ENCODE measurements around the gene KIF6.
"Not testable (repeated sequence)": the region's sequence is repeated elsewhere in the genome, so short reads cannot be mapped to it uniquely, and the experiment has no call there.

Gene KIF6

DNA sequence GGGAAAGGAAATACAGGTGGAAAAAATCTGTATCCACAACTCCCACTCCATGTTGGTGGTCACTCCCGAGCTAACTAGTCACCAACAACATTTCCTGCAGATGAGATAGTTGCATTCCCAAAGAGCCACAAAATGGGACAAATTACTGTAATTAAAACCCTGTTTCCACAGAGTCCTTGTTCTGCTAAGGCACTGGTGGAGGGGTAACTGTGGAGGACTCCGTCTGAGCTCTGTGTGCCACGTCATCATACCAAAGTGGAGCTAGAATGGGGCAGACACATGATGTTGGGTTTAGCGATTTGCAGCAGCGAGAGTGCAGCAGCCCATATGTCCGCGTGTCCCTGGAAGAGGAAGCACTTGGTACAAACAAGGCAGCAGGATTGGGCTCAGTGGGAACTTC lies 230.2 kb downstream of the KIF6 start:
- DNase-seq: no peak

DNA sequence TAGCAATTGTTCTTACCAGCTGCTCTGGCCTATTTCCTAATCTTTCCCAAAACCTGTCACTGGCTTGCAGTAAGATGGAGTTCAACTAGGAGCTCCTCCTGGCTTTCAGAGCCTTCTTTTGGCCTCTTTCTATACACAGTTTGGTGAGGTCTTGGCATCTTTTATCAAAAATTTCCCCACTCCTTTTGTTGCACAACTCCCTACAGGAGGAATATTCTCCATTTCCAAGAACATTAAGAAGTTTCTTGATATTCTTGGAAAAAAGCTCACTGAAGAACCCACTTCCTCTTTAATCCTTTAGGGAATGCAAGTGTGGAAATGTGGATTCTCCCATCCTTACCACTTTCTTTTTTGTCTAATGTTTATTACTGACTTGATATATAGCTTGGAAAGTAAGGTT lies 231.4 kb downstream of the KIF6 start:
- DNase-seq: no peak

DNA sequence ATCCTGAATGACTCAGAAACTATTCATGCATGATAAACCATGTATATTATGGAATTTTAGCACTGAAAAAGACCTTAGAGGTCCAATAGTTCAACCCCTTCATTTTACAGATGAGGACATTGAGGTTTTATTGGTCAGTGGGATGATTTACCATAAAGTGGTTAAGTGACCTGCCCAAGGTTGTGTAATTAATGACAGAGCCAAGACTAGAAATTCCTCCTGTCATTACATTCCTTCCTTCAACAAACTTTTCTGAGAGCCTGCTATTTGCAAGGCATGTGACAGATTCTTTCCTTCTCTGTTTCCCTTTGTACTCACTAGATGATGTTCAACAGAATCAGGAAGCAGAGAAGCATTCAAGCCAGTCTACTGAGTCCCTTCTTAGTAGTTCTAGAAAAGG lies 232.0 kb downstream of the KIF6 start:
- no peak for DNase-seq

DNA sequence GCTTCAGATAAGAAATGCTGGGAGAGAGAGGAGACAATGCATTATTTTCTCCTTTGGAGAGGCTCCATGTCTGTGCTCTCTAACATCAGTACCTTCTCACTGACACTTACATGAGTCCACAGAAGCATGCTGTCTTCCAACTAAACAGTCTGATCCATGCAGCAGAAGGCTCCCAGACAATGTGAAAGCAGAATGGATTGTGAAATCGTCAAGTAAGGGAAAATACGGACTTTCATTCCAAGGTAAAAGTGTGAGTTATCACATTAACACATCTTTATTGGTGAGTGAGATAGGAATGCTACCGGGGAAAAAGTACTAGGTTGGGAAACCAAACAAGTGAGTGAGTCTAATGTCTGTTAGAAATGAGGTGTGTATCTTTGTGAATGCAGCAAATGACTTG lies 235.1 kb downstream of the KIF6 start:
- DNase-seq: no peak

DNA sequence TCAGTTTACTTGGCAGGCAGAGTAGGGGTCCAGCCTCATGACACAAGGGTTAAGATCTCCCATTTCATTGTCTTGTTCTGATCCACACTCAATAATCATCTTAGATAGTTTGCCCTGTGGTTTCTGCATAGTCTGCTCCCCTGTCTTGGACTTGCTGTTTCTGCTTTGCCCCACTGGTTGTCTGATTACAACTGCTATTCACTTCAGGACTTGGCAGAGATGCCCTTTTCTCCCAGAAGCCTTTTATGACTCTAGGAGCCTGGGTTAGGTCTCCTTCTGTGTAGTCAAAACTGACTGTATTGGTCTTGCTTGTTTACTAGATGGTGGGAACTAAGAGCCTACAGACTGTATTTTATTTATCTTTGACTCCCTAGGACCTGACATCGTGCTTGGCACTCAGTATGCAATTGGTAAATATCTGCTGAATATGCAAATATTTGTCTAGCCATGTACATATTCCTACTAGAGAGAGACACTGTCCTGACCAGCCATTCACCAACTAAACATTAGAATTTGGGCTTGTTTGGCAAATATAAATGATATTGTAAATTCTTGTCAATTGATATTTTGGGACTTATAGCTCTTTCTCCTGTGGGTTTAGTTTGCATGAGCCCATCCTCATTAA lies 236.8 kb downstream of the KIF6 start:
- DNase-seq: no peak

DNA sequence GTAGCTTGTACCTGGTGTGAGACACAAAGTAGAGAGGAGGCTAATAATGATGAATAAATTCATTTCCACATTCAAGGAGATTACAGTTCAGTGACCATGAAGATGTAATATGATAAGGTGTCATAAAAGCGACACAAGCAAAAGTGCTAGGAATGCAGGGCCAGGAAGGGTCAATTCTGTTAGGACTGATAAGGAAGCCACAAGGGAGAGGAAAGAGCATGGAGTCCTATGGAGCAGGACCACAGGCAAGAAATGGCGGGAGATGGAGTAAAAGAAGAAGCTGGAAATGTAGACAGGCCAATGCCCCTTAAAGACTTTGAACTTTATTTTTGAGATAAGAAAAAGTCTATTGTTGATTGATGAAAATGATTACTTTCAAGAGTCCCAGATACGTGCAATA lies 240.9 kb downstream of the KIF6 start:
- DNase-seq: no peak

DNA sequence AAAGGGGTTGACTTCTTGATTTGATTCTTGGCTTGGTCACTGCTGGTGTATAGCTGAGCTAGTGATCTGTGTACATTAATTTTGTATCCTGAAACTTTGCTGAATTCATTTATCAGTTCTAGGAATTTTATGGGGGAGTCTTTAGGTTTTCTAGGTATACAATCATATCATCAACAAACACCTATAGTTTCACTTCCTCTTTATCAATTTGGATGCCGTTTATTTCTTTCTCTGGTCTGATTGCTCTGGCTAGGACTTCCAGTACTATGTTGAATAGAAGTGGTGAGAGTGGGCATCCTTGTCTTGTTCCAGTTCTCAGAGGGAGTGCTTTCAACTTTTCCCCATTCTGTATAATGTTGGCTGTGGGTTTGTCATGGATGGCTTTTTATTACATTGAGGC lies 245.4 kb downstream of the KIF6 start:
- DNase-seq: not testable (repeated sequence)

DNA sequence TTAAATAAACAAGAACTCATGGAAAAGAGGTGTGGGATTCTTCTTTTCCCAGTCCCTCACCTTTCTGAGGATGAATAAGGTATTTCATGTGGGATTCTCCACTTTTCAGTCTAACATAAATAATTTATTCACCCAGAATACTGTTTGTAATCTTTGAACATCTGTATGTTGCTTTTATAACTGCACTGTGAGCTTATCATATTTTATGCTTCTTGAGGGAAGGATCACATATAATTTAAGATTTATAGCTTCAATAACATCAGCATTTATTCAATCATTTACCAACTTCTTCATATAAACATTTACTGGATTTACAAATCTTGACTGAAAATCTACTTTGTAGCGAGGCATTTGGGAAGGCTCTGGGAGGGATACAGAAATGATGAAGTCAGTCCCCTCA lies 248.5 kb downstream of the KIF6 start:
- no peak for DNase-seq

DNA sequence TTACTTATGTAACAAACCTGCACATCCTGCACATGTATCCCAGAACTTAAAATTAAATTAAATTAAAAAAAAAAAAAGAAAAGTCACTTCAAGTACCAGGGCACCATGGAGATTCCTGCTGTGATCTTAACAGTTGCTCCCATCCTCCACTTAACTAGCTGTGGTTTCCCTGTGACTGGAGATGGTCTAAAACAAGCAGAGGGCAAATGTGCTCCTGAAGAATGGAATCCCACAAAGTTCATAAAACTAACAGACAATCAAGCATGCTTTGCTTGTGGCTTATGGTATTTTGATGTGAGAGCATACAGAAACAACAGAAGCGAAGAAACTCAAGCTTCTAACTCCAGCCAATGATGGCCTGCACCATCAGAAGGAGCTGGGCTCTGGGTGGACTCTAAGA lies 249.1 kb downstream of the KIF6 start:
- no peak for DNase-seq

DNA sequence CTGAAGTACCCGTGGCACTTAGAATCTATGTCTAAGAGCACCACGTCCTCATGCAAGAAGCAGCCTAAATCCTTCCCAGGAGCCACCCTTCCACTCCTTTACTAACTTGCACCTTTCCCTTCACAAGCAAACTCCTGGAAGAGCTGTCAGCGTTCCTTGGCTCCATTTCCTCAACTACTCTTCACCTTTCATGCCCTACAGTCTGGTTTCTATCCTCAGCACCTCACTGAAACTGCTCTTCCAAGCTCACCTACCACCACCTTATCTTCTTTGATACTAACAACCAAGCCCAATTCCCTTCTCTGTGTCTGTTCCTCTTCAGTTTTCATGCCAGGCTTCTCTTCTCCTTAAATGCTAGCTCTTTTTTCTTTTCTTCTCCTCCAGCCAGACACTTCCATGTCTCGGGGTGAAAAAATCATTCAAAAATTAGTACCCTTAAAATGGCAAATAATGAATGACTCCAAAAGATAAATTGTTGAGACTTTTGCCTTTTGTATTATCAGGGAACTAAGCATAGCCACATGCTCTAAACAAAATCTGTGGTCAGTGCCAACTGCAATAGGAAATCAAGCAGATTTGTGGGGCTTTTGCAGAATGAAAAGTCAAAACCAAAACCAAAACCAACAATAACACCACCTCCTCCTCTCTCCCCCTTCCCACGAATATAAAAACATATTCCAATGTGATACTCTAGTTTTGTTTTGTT lies 253.1 kb downstream of the KIF6 start:
- DNase-seq: no peak

DNA sequence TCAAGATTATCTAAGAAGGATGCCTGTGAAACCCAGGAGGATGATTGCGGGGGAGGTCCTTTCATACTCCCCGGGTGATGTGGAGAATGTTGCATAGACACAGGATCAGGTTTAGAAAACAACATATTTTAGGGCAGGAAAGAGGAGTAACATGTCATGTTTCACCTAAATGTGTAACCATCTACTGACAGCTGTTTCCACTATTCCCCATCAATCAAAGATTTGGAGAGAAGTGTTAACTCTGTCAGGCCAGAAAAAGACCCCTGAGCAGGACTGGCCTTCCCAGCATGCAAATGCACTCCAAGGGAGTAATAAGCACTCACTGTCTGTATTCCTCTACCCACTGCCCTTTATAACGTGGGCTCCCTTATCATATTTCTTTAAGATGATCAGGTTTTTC lies 254.7 kb downstream of the KIF6 start:
- no peak for DNase-seq

DNA sequence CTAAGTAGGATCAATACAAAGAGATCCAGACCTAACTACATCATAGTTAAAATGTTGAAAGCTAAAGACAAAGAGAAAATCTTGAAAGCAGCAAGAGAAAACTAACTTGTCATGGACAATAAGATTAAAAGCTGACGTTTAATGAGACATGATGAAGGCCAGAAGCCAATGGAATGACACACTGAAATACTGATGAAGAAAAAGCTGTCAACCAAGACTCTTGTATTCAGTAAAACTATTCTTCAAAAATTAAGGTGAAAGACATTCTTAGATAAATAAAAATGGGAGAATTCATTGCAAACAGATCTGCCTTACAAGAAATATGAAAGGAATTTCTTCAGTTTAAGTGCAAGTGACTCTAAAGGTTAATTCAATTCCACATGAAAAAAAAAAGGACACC lies 256.8 kb downstream of the KIF6 start:
- no peak for DNase-seq

DNA sequence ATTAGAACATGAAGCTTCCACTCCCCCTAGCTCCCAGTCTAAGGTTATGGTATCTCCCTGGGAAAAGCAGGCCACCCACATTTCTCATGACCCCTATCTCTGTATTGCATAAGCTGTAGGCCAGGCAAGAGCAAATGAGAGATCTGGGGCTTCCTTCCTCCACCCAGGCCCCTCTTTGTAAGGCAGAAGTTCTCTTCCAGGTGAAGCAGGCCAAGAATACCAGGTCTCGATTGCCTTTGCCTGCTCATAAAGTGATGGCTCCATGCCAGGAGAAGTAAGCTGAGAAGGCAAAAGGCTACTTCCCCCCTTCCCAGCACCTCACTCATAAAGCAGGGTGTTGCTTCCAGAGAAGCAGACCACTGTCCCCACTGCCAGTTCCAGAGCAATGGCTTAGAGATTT lies 258.6 kb downstream of the KIF6 start:
- DNase-seq: no peak

DNA sequence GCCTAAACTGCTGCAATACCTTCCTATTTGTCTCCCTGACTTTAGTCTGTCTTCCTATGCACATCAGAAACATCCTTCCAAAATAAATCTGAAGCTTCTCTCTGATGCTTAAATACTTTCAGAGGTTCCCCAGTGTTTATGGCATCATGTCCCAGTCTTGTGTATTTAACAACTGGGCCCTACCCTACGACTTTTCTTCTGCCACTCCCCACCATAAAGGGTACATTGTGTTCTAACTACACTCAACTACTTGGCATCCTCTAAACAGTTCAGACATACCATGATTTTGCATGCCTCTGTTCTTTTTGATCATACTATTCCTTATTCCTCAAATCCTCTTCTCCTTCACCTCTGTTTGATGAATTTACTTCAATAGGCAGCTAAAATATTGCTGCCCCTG lies 259.7 kb downstream of the KIF6 start:
- no peak for DNase-seq

DNA sequence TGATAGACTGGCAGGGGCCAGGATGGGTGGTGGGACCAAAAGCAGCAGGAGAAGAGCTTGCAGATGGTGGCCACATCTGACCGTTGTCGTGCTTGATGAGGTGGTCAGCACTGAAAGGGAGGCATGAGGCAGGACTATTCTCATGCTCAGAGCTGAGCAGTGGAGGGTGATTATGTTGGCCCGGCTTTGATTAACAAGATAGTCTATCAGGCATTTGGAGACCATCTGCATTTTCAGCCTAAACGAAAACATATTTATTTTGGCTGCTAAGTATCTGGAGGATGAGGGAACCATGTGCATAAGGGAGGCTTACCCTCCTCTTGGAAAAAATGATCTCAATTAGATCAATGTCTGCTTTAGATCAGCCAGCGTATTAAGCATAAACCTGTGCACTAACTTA lies 261.1 kb downstream of the KIF6 start:
- no peak for DNase-seq

DNA sequence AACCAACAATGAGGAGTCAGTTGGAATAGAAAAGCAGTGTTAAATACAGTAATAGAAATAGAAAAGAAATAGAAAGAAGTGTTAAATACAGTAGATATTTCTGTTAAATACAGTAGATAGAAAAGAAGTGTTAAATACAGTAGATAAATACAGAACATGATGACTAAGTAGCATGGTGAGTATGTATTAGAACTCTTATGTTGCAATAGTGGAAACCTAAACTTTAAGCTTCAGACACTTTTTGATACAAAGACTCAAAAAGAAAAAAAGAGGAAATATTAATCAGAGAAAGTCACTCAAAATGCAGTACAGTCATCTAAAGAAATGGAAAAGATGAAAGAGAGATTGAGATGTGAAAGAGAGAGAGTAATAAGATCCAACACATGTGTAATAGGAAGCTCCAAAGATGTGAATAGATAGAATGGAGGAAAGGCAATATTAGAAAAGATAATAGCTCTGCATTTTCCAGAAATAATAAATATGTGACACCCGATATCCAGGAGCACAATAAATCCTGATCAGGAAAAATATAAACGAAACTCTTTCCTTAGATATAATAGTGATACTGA lies 271.2 kb downstream of the KIF6 start:
- no peak for DNase-seq

DNA sequence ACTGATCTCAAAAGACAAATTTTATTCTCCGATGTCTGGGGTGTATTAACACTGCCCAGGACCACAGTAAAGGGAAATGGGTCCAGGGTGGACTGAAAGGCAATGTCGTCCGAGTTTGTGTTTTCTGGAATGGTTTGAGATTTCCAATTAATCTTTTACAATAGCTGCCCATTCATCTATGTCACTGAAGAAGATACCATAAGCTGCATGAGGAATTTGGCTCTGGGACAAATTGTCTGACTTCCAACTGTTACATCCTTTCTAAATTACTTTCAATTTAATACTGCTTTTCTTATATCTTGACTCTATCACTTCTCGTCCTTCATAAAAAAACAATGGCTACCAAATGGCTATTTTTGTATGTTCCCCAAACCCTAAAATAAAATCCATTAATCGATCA lies 272.0 kb downstream of the KIF6 start:
- no peak for DNase-seq

DNA sequence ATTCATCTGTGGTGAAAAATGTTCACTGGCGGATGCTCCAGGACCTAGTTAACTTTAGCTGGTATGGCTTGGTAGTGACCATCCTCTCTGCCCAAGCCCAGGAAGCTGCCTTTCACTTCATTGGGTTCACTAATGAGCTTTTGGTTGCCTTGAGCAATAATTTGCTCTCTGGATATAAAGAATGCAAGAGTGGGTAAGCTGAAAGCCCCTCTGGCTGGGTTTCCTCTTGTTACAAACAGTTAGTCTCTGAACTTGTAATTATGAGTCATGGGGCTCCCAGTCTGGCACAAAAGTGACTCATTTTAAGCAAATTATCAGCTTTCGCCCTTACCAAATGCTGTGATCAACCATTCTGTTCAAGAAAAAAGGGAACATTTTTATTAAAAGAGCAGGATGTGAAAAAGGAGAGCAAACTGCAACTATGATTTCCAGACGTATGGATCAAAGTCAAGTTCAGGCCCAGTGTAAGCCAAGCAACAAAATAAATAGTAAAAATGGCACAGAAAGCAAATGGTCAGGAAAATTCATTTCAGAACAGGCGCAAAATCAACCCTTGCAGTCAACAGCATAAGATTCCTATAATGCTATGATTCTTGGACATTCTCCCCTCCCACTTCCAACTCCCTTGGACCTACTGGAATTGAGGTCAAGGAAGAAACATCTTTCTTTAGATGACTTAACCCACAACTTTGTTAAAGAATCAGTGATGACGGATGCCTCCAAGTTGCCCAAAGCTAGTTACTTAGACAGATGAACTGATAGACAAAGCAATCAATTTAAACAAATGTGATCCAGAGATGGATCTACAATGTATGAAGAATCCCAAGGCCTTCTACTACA lies 272.7 kb downstream of the KIF6 start:
- no peak for DNase-seq

DNA sequence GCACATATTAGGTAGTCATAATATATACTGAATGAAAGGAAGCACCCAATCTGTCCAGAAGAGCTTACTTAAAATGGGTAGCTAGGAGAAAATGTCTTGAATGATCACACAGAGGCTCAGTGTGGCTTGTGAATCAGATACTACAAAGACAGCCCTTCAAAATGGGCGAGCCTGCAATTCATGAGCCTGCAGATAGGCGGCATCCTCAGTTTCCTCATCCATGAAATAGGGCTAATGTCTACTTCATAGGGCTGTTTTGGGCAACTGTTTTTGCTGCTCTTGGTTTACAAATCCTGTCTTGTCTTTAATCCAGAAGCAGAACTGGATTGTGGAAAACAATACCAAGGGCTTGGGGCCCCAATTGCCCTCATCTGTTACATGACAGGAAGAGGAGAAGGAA lies 273.4 kb downstream of the KIF6 start:
- no peak for DNase-seq

DNA sequence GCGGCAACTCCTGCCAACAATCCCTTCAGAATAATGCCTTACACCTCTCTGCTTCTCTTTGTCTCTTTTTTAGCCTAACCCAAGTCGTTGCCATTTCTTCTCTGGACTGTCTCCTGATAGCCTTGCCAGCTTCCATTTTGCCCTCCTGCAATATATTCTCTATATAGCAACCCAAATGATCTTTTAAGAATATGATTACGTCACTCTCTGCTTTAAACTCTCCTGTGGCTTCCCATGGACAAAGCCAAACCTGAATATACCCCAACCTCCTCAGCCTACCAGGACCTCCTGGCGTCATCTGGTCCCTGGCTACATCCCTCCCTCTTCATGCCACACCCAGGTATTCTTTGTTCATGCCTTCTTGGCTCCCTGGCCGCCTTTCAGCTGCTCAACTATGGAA lies 276.2 kb downstream of the KIF6 start:
- DNase-seq: no peak

DNA sequence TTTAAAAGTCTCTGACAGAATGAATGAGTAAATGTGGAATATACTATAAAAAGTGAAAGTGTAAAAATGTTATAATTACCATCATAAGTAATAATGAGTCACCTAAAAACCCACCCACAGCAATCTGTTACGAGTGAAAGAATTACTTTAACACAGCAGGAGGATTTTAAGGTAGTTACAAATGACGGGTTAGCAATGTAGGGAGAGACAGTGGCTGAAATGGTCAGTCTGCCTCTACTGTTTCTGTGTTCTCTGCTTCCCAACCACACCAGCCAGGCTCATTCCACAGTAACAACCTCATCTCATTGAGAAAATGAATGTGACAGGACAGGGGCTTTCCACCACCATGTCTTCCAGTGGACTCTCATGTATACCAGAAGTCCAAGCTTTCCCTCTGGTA lies 278.3 kb downstream of the KIF6 start:
- no peak for DNase-seq

DNA sequence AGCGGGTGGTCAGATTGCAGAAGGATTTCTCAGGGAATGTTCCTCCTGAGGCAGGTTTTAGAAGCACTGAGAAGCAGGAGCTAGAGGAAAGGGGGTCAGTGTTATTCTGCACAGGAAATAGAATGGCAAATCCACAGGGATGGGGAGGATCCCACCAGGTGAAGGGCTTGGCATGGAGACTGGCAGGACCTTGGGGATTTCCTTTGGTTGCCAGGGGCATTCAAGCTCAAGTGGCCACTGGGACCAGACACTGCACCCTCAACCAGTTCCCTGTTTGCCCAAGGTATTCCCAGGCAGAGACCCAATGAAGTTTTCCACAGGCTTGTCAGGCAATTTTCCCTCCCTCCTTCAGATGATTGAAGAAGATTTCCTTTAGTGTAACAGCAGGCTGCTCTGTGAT lies 279.5 kb downstream of the KIF6 start:
- DNase-seq: no peak

DNA sequence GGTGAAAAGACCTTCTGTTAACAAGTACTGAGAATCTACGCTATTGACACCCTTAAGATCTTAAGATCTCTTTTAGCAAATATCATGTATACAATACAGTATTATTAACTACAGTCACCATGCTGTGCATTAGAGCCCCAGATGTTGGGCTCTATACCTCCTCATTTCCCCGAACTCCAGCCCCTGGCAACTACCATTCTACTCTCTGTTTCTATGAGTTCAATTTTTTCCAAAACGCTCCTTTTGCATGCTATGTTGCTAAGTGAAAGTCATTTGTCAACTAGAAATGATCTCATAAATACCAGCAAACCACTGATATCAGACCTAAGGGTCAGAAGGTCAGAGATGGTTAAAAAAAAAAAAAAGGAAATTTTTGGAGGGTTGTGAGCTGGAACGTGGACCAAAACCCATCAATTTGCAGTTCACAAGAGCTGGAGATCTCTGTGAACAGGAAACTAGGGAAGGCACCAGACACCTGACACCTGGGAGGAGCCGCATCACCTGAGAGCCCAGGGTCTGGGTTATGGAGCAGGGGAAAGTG lies 280.7 kb downstream of the KIF6 start:
- DNase-seq: no peak

DNA sequence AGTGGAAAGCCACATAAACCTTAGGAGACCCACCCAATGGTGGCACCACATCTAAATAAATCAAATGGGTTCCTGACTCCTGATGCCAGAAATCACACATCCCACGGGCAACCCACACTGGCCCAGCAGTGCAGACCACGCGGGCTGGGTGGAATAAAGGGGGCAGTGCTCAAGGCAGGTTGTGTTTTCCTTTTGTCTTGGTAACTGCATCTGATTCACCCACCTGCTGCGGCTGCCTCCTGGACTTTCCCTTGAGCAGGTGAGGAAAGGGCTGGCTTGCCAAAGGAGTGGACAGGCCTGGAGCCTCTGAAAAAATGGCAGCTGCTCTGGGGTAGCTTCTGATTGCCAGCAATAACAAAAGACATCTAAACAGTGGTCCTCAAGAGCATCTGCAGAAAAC lies 283.2 kb downstream of the KIF6 start:
- DNase-seq: no peak
